IMR-90 (cell line): ENCODE measurements around the gene MKRN2OS. TPM values are rescaled to one million over a fixed set of nuclear protein-coding genes. Genes with fewer than 3 reads are reported as not detected.

ENCODE experiments used
- ATAC-seq: fragments of 200-7000 bp; cut with Tn5 transposase; 2 replicates; pipeline ENCODE4 v1.9.1; 2020; ENCODE audit warnings: low read depth, mild to moderate bottlenecking, moderate library complexity
- BruUV-seq: library from RNA; stranded (reverse); fragments of 400-500 nt; replicated peaks from 2 replicates; lab custom pipeline; 2021; lab: Mats Ljungman, UMichigan
- CTCF ChIA-PET: fragments of 300-600 bp; formaldehyde crosslinking; extraction: SDS; loops from one replicate; lab custom pipeline; 2021; ENCODE audit warnings: antibody characterized with exemption; lab: Yijun Ruan, JAX
- POLR2A ChIA-PET: fragments of 300-600 bp; sonication (Branson Sonifier 250); formaldehyde crosslinking; loops from one replicate; lab custom pipeline; 2022; ENCODE audit warnings: antibody characterized with exemption; ENCODE audit not compliant: unreplicated experiment; lab: Charles Lee
- DNase-seq: peaks from one replicate; pipeline ENCODE4 v3.0.0; 2013
- H2AFZ ChIP-seq: replicated peaks from 2 replicates; pipeline ENCODE3; 2013; ENCODE audit warnings: low read length, mild to moderate bottlenecking; ENCODE audit not compliant: poor library complexity
- H2AK5ac ChIP-seq: 2 replicates; pipeline ENCODE4 v1.6.1; 2013; ENCODE audit warnings: low read depth, low read length, inconsistent platforms
- H2AK9ac ChIP-seq: replicated peaks from 2 replicates; pipeline ENCODE3; 2013; ENCODE audit warnings: mild to moderate bottlenecking, low read depth, low read length, moderate library complexity; ENCODE audit not compliant: poor library complexity
- H2BK120ac ChIP-seq: 2 replicates; pipeline ENCODE4 v1.6.1; 2013; ENCODE audit warnings: low read depth, low read length, inconsistent platforms
- H2BK15ac ChIP-seq: 3 replicates; pipeline ENCODE4 v1.6.1; 2013; ENCODE audit warnings: low read depth, low read length, inconsistent platforms
- H2BK20ac ChIP-seq: 2 replicates; pipeline ENCODE4 v1.6.1; 2013; ENCODE audit warnings: low read depth, mild to moderate bottlenecking, inconsistent platforms, low read length, moderate library complexity
- H2BK5ac ChIP-seq: 2 replicates; pipeline ENCODE4 v1.6.1; 2013; ENCODE audit warnings: mild to moderate bottlenecking, low read depth, low read length, inconsistent platforms; ENCODE audit not compliant: poor library complexity, severe bottlenecking
- H3K14ac ChIP-seq: replicated peaks from 2 replicates; pipeline ENCODE4 v1.6.1; 2013; ENCODE audit warnings: low read depth, low read length, inconsistent platforms
- H3K18ac ChIP-seq: 2 replicates; pipeline ENCODE4 v1.6.1; 2013; ENCODE audit warnings: low read depth, low read length, control low read depth
- H3K23ac ChIP-seq: 2 replicates; pipeline ENCODE4 v1.6.1; 2013; ENCODE audit warnings: low read depth, low read length, inconsistent platforms
- H3K27ac ChIP-seq: 2 replicates; pipeline ENCODE4 v1.5.1; 2013; ENCODE audit warnings: mild to moderate bottlenecking, control low read depth, low read length; ENCODE audit not compliant: insufficient read depth
- H3K27me3 ChIP-seq: 2 replicates; pipeline ENCODE4 v1.6.1; 2013; ENCODE audit warnings: low read length; ENCODE audit not compliant: control insufficient read depth, insufficient read depth
- H3K36me3 ChIP-seq: 2 replicates; pipeline ENCODE4 v1.6.1; 2013; ENCODE audit warnings: low read length, mixed read lengths; ENCODE audit not compliant: control insufficient read depth, insufficient read depth
- H3K4ac ChIP-seq: 2 replicates; pipeline ENCODE4 v1.6.1; 2013; ENCODE audit warnings: low read depth, low read length, inconsistent platforms
- H3K4me1 ChIP-seq: 2 replicates; pipeline ENCODE4 v1.6.1; 2013; ENCODE audit warnings: low read length, mixed read lengths; ENCODE audit not compliant: control insufficient read depth, insufficient read depth
- H3K4me2 ChIP-seq: 2 replicates; pipeline ENCODE4 v1.6.1; 2013; ENCODE audit warnings: low read depth, mild to moderate bottlenecking, control low read depth, low read length, moderate library complexity
- H3K4me3 ChIP-seq: 2 replicates; pipeline ENCODE4 v1.5.1; 2013; ENCODE audit warnings: low read depth, mild to moderate bottlenecking, control low read depth, low read length, moderate library complexity; ENCODE audit not compliant: insufficient read depth
- H3K56ac ChIP-seq: 2 replicates; pipeline ENCODE4 v1.6.1; 2013; ENCODE audit warnings: low read length, inconsistent platforms; ENCODE audit not compliant: insufficient read depth; ENCODE audit errors: extremely low read depth
- H3K79me1 ChIP-seq, 2 experiments: 2 replicates each; pipeline ENCODE4 v1.6.1; 2013; ENCODE audit warnings: low read length in 2 of 2, inconsistent platforms in 1 of 2, low read depth in 1 of 2
- H3K9ac ChIP-seq: 2 replicates; pipeline ENCODE4 v1.6.1; 2013; ENCODE audit warnings: low read depth, low read length, control low read depth
- H3K9me1 ChIP-seq: 2 replicates; pipeline ENCODE4 v1.6.1; 2013; ENCODE audit warnings: low read length, inconsistent platforms; ENCODE audit not compliant: insufficient read depth
- H3K9me3 ChIP-seq: 2 replicates; pipeline ENCODE4 v1.6.1; 2013; ENCODE audit warnings: low read length; ENCODE audit not compliant: control insufficient read depth, insufficient read depth
- H4K20me1 ChIP-seq: 2 replicates; pipeline ENCODE4 v1.6.1; 2013; ENCODE audit warnings: low read length, inconsistent platforms; ENCODE audit not compliant: insufficient read depth
- H4K5ac ChIP-seq: 2 replicates; pipeline ENCODE4 v1.6.1; 2013; ENCODE audit warnings: mild to moderate bottlenecking, low read depth, low read length, control low read depth
- H4K8ac ChIP-seq, 2 experiments: 2 replicates each; pipeline ENCODE4 v1.6.1; 2013; ENCODE audit warnings: low read depth in 2 of 2, low read length in 2 of 2, control low read depth in 1 of 2, inconsistent platforms in 1 of 2
- H4K91ac ChIP-seq: 2 replicates; pipeline ENCODE4 v1.6.1; 2013; ENCODE audit warnings: low read depth, low read length, inconsistent platforms; ENCODE audit not compliant: insufficient read depth
- MAFK ChIP-seq: IDR thresholded peaks from 2 replicates; pipeline ENCODE4 v1.6.1; 2012; ENCODE audit warnings: low read depth, low read length, improper control_type of control experiment
- RFX5 ChIP-seq: IDR thresholded peaks from 2 replicates; pipeline ENCODE4 v1.8.0; 2012; ENCODE audit warnings: low read depth, mild to moderate bottlenecking, low read length, moderate library complexity
- dilution Hi-C: fragments of 300-500 bp; cut with HindIII; formaldehyde crosslinking; loops from one replicate; pipeline ENCODE4 v1.14.3; 2018; ENCODE audit warnings: low sequenced_read_pairs; ENCODE audit not compliant: unreplicated experiment
- in situ Hi-C: fragments of 300-500 bp; cut with MboI; formaldehyde crosslinking; loops from 3 replicates; pipeline ENCODE4 v1.14.3; 2019; ENCODE audit warnings: low sequenced_read_pairs, inconsistent platforms, mixed read lengths
- intact Hi-C: fragments of 100-400 bp; cut with micrococcal nuclease; formaldehyde crosslinking; loops from 2 replicates; pipeline ENCODE4 v1.10.0; 2022
- polyA plus RNA-seq, 3 experiments: library from polyadenylated mRNA; depleted of rRNA; stranded (reverse); fragments of >200 nt; gene quantifications; 2 replicates each; pipeline ENCODE4 v1.2.3, GENCODE V29; 2012; ENCODE audit warnings: low replicate concordance in 1 of 3
- total RNA-seq: library from RNA; depleted of rRNA; stranded (reverse); fragments of >200 nt; gene quantifications from 2 replicates; pipeline ENCODE4 v1.2.3, GENCODE V29; 2012

MKRN2OS gene
- total and polyA plus RNA-seq, 2 of the 4 experiments (the other 2 are of a cell fraction), result not detected

- no peak overlapping the region for H3K18ac ChIP-seq
- no peaks in the 10 kb centered on the region for H3K27me3 ChIP-seq
- TF ChIP-seq RFX5 (no peak), MAFK (peak; percentile 70)
- no peak for DNase-seq
- no peak overlapping the region for H3K4me3 ChIP-seq
- H2BK5ac ChIP-seq, result no peak overlapping the region
- H2BK120ac ChIP-seq, result no peak overlapping the region
- intact Hi-C loops (no loop called here), dilution Hi-C loops (no loop called here), in situ Hi-C loops (no loop called here)
- H2BK15ac ChIP-seq, result no peak overlapping the region
- H3K23ac ChIP-seq, result no peak overlapping the region
- peaks cover 2% of the 10 kb centered on the region; the same call in 1 of the 2 replicates for H3K4me1 ChIP-seq
- BruUV-seq, result no TSS peak
- no peak overlapping the region for H2AFZ ChIP-seq
- no peak overlapping the region for H2BK20ac ChIP-seq
- H3K4me2 ChIP-seq, result no peak overlapping the region
- H4K91ac ChIP-seq, result no peak overlapping the region
- no peak for ATAC-seq
- no peaks in the 10 kb centered on the region for H4K20me1 ChIP-seq
- H3K9me3 ChIP-seq, result no peaks in the 10 kb centered on the region
- CTCF ChIA-PET, result no interaction called here
- 0 out of 2 replicates have a peak, but pooled peaks cover 3% of the 10 kb centered on the region for H3K9me1 ChIP-seq
- POLR2A ChIA-PET, result no interaction called here
- H4K5ac ChIP-seq, result no peak overlapping the region
- H3K36me3 ChIP-seq, result no peaks in the 10 kb centered on the region
- H3K79me1 ChIP-seq, result no peaks in the 10 kb centered on the region
- no peak overlapping the region for H3K14ac ChIP-seq
- H3K27ac ChIP-seq, result no peak overlapping the region
- H3K56ac ChIP-seq, result no peak overlapping the region
- H3K4ac ChIP-seq, result no peak overlapping the region
- no peak overlapping the region for H3K9ac ChIP-seq
- no peak overlapping the region for H4K8ac ChIP-seq
- no peak overlapping the region for H2AK9ac ChIP-seq
- no peak overlapping the region for H2AK5ac ChIP-seq
These were observed 29.7 kb downstream of the MKRN2OS start for GRCh38 chr3:12515631-12516030.
